Measurements from ENCODE around the gene ADM.

ADM gene

GRCh38 chr11:10310301-10310841 is 5.5 kb downstream of the ADM start:
- peak; percentile 62 for DNase-seq

GRCh38 chr11:10311802-10312201 is 6.9 kb downstream of the ADM start:
- no peak for DNase-seq

GRCh38 chr11:10314199-10315072 is 9.6 kb downstream of the ADM start:
- no peak for DNase-seq

- DNase-seq, result peak; percentile 0
Observed at GRCh38 chr11:10315083-10315482, 10.2 kb downstream of the ADM start.

GRCh38 chr11:10317151-10317755 is 12.4 kb downstream of the ADM start:
- DNase-seq, result no peak

- no peak for DNase-seq
Observed at GRCh38 chr11:10317776-10318526, 13.1 kb downstream of the ADM start.

- no peak for DNase-seq
Observed at GRCh38 chr11:10318527-10318802, 13.6 kb downstream of the ADM start.

GRCh38 chr11:10319702-10320558 is 15.1 kb downstream of the ADM start:
- no peak for DNase-seq

GRCh38 chr11:10320736-10321465 is 16.0 kb downstream of the ADM start:
- no peak for DNase-seq

GRCh38 chr11:10322401-10322800 is 17.5 kb downstream of the ADM start:
- peak; percentile 74 for DNase-seq

- DNase-seq, result peak; percentile 86
Observed at GRCh38 chr11:10322830-10323792, 18.2 kb downstream of the ADM start.

- DNase-seq, result no peak
Observed at GRCh38 chr11:10323793-10324170, 18.9 kb downstream of the ADM start.

- no peak for DNase-seq
Observed at GRCh38 chr11:10324474-10324873, 19.6 kb downstream of the ADM start.

- no peak for DNase-seq
Observed at GRCh38 chr11:10325277-10326011, 20.6 kb downstream of the ADM start.

- DNase-seq, result no peak
Observed at GRCh38 chr11:10326012-10326964, 21.4 kb downstream of the ADM start.

GRCh38 chr11:10327254-10327653 is 22.4 kb downstream of the ADM start:
- DNase-seq, result no peak

- no peak for DNase-seq
Observed at GRCh38 chr11:10328314-10329098, 23.6 kb downstream of the ADM start.

- DNase-seq, result no peak
Observed at GRCh38 chr11:10329356-10329755, 24.5 kb downstream of the ADM start.
